HG03039 (cell line): Measurements from ENCODE around the gene MYOZ3.

Experiments
- ATAC-seq: cut with Tn5 transposase; IDR thresholded peaks from one replicate; pipeline ENCODE4 v1.9.1; 2021; ENCODE audit warnings: mild to moderate bottlenecking, moderate library complexity; ENCODE audit not compliant: unreplicated experiment

Gene MYOZ3

DNA sequence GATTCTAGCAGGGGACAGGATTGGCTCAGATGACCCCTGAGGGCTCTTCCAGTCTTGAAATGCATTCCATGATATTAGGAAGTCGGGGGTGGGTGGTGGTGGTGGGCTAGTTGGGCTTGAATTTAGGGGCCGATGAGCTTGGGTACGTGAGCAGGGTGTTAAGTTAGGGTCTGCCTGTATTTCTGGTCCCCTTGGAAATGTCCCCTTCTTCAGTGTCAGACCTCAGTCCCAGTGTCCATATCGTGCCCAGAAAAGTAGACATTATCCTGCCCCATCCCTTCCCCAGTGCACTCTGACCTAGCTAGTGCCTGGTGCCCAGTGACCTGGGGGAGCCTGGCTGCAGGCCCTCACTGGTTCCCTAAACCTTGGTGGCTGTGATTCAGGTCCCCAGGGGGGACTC is 2.9 kb upstream of the MYOZ3 start:
- ATAC-seq, result no peak

DNA sequence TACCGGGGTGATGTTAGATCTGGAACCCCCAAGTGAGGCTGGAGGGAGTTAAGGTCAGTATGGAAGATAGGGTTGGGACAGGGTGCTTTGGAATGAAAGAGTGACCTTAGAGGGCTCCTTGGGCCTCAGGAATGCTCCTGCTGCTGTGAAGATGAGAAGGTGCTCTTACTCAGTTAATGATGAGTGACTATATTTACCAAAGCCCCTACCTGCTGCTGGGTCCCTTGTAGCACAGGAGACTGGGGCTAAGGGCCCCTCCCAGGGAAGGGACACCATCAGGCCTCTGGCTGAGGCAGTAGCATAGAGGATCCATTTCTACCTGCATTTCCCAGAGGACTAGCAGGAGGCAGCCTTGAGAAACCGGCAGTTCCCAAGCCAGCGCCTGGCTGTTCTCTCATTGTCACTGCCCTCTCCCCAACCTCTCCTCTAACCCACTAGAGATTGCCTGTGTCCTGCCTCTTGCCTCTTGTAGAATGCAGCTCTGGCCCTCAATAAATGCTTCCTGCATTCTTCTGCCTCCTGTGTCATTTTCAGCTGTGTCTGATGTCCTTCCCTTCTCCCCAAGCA is 2.3 kb upstream of the MYOZ3 start:
- no peak for ATAC-seq

DNA sequence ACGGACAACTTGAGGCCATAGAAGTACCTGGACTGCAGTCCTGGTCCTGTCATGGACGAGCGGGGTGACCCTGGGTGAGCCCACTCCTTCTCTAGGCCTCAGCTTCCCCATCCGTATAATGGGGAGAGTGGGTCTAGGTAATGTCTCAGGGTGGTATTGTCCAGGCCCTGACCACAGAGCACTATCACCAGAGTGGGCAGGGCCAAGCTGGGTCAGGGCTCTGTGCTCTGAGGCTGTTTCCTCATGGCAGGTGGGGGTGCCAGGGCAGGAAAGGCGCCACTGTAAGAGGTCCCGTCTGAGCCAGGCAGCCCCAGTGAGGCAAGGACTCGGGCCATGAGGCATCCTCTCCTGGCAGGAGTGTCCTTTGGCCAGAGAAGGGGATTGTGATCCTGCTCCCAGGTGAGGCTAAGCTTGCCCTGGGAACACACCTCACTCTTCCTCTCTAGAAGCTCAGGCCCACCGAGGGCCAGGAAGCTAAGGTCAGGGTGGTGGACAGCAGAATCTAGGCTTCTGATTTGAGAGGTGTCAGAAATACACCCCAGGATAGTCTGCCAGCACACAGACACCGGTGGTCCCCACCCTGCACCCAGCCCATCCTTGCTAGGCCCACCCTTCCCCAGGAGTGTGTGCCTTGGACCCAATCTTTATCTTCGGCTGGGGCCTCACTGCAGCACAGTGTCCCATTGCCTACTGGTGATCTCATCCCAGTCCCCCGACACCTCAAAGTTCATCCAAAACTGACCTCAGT is 1.5 kb upstream of the MYOZ3 start:
- ATAC-seq, result no peak

DNA sequence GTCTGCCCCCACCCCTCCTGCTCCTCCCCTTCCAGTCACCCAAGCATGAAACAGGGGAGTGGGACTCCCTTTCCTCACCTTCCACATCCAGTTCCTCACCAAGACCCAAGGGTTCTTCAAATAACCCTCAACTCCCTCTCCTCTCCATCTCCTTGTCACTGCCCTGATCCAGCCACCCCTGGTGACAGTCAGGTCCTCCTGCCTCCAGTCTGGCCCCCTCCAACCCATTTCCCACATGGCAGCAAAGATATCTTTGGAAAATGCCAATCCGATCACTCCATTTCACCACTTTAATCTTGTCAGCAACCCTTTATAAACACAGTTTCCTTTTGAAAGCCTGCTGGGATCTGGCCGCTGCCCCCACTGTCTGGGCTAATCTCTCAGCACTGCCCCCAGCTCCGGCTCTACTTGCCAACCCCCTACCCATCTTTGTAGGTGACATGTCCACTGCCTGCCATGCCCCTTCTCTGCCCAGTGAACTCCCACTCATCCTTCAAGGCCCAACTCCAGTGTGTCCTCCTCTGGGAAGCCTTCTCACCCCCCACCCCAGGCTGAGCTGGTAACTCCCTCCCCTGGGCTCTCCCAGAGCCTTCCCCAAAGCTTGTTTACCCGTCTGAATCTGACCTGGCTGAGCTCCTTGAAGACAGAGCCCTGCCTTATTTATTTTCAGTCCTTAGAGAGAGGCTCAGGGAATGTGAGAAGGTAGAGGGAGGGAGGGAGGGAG is 781 bp upstream of the MYOZ3 start:
- ATAC-seq, result no peak

DNA sequence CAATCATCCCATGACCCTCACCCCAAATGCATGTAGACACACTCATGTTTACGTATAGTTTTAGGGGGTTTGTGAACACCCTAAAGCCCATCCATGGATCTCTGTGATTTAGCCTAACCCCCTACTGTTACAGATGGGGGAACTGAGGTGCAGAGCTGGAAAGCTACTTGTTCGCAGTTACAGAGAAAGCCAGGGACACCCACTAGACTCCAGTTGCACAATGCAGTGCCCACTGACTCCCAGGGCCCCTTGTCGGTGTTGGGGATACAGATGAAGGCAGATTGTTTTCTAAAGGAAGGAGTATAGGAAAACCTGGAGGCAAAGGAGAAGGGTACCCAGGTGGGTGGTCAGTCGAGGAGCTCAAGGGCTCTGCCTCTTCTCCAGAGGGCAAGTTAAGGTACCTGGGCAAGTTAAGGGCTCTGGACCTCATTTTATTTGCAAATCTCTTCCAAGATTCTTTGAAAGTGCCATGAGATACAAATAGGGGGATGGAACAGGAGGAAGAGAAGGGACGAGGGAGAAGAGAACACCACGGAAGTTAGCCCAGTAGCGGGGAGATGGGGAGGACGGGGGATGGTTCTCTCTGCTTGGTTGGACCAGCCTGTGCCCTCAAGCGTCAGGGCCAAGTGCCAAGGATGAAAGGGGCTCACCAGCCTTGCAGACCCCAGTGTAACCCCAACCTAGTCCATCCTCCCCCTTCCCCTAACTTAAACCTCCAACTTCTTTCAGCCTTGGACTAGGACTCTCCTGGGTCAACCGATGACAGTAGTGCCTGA is 958 bp downstream of the MYOZ3 start:
- no peak for ATAC-seq

DNA sequence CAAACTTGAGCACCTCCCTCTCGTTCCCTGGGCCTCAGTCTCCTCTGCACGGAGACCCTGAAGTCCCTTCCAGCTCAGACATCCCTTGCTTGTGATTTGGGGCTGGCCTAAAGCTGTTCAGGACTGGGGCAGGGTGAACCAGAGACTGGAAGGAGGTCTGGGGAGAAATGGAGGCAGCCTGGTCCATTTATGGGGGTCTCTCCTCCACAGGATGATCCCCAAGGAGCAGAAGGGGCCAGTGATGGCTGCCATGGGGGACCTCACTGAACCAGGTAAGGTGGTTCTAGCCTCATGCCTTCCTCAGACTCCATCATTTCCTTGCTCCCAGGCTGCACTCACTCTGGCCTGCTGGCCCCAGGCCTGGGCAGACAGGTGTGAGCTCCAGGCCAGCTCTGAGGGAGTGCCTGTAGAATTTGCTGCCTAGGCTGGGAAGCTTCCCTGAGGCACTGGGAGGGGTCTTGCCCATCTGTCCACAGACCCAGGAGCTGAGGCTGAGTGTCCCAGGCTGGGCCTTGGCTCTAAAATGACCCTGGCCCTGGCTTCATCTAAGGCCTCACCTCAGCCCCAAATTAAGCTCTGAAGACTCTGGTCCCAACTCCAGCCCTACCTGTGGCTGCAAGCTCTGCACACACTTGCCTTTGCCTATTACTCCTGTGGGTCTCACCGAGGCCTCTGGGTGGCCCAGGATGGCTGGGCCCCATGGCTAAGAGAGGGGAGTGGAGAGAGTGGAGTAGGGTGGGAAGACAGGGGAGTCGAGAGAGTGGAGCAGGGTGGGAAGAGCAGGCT is 1.9 kb downstream of the MYOZ3 start:
- ATAC-seq, result no peak

DNA sequence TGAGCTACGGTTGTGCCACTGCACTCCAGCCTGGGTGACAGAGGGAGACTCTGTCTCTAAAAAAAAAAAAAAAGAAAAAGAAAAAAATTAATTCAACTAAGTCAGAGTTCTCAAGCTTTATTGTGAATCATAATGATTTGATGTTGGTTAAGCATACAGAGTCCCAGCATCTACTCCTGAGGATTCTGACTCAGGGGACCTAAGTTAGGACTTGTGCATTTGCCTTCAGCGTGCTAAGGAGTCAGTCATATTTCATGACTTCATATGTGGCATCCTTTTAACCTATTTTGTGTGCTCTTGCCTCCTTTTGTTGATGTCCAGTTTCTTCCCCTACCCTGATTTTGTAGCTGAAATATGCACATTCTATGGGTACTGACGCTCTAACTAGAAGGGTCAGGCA is 2.9 kb downstream of the MYOZ3 start:
- no peak for ATAC-seq

DNA sequence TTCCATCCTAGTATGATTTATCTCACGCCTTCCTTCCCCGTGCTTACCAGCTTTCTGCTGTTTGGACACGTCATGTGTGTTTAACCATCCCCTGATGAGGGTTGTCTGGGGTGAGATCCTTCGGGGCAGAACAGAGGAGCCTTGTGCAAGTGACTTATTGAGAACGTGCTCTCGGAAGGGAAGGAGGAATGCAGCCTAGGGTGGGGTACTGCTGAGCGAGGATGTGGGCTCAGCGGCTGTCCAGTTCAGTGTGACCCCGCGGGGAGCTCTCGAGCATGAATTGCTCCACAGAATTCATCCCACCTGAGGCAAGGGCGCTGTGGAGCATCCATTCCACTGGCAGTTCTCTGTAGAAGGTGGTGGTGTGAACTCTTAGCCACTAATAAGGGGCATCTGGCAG is 4.0 kb downstream of the MYOZ3 start:
- no peak for ATAC-seq

DNA sequence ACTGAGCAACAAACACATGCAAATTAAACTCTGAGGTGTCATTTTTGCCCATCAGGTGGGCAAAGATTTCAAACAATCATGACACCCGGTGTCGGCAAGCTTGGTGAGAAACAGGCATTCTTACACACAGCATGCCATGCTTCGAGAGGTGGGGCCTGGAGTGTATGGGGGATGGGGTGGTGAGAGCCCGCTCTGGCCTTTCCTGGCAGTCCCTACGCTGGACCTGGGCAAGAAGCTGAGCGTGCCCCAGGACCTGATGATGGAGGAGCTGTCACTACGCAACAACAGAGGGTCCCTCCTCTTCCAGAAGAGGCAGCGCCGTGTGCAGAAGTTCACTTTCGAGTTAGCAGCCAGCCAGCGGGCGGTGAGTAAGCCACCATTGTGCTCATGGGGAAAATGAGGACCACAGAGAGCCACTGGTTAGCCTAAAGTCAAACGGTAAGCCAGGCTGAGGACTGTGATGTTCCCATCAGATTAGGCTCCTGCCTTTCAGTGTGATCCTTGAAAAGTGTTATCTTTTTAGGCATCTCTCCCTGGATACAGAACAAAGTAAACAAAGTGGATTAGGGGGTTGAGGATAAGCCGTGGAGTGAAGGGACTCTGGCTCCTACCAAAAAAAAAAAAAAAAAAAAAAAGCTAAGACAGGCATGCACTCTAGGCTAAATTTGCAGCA is 9.4 kb downstream of the MYOZ3 start:
- no peak for ATAC-seq

DNA sequence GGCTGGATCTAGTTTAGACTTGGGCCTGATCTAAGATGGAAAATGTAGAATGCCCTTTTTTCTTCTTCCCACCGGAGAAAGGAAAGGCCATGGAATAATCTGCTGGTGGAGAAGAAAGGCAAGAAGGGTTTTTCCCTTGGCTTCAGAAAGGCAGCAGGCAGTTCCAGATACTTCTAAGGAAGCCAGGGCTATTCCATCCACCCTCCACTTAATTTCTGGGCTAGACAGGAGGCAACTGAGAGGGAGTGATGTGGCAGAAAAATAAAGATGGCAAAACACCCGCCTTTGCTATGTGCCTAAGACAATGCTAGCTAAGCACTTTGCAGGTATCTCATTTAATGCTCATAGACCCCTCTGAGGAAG is 9.9 kb downstream of the MYOZ3 start:
- ATAC-seq, result no peak

DNA sequence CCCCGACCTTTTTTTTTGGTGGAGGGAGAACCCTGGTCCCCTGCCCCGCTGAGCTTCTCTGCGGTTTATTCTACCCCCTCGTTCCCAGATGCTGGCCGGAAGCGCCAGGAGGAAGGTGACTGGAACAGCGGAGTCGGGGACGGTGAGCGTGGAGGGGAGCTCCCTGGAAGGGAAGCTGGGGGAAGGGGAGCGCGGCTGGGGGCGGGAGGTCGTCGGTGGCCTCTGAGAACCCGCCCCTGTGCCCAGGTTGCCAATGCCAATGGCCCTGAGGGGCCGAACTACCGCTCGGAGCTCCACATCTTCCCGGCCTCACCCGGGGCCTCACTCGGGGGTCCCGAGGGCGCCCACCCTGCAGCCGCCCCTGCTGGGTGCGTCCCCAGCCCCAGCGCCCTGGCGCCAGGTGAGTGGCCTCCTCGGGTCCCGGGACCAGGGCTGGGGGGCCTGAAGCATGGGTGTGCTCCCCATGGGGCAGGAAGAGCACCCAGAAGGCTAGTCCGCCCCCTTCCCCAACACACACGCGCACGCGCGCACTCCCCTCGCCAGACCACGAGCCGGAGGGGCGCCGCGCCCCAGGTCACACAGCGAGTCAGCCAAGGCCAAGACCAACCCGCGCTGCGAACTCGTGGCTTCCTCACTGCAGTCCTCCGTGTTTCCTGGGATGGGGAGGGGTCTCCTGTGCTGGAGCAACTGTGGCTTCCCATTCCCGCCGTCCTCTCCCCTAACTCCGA is 10.6 kb downstream of the MYOZ3 start:
- no peak for ATAC-seq

DNA sequence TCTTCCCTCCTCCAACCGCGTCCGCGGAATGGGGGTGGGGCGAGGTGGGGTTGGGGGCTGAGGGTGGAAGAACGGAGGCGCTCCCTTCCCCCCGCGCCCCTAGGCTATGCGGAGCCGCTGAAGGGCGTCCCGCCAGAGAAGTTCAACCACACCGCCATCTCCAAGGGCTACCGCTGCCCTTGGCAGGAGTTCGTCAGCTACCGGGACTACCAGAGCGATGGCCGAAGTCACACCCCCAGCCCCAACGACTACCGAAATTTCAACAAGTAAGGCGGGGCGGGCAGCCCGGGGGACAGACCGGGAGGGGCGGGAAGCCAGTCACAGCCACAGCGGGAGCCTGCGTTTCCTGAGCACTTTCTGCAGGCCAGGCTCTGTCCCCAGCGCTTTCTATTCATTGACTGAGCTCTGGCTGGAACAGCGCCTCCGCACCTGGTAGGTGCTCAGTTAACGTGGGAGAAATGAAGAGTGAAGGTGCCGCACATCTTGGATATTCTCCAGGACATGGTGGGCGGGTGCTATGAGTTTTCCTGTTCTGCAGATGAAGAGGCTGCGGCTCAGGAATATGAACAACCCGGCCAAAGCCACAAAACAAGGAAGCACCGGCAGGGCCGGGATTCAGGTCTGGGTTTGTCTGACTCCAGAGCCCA is 11.3 kb downstream of the MYOZ3 start:
- no peak for ATAC-seq

DNA sequence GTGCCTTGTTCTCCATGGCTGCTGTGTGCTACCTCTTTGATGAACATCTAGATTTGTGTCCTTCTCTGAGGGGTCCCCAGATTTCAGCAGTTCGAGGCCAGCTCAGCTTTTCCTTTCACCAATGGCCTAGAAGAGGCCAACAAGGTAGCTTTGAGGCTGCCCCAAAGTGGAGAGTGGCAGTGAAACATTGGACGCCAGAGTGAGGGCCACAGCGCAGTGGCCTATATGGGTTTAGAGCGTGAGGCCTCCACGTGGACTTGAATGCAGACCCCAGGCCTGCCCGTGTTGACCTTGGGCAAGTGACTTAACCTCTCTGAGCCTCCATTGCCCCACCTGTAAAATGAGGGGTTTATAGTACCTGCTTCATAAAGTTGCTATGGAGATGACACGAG is 11.8 kb downstream of the MYOZ3 start:
- ATAC-seq, result no peak

DNA sequence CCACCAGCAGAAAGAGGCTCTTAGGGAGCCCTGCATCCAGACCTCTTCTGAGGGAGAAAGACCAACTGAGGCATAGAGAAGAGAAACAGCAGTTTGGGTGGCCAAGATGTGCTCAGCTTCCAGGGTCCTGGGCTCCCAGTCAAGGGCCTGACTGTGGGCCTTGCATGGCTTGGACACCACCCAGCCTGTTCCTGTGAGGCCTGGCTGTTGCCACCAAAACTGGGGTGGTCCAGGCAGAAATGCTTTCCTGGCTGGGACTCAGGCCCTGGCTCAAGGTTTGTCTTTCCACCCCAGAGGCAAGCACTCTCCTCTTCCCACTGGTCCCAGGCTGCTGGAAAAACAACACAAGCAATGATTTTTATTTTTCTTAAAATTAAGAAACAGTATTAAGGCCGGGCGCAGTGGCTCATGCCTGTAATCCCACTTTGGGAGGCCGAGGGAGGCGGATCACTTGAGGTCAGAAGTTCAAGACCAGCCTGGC is 13.3 kb downstream of the MYOZ3 start:
- no peak for ATAC-seq

DNA sequence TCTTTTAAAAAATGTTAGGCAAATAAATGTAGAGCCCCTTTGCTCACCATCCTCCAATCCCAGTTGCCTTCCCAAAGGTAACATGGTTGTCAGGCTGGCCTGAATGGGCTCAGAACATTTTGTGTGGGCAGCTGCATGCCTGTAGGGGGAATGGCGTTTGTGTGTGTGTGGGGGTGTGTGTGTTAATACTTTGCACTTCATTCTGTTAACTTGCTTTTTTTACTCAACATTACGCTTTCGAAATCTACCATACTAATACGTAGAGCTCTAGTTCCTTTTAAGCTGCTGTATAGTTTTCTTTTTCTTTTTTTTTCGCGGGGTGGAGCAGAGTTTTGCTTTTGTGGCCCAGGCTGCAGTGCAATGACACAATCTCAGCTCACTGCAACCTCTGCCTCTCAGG is 14.0 kb downstream of the MYOZ3 start:
- ATAC-seq, result no peak

DNA sequence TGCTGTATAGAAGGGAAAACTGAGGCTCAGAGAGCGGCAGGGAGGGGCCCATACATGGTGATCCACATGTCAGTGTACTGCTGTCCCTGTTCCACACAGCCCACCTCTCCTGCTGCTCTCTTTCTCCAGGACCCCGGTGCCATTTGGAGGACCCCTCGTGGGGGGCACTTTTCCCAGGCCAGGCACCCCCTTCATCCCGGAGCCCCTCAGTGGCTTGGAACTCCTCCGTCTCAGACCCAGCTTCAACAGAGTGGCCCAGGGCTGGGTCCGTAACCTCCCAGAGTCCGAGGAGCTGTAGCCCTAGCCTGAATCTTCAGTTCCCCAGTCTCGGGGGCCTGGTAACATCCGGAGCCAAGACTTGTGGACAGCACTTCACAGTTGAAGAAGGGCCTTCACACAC is 15.5 kb downstream of the MYOZ3 start:
- no peak for ATAC-seq

DNA sequence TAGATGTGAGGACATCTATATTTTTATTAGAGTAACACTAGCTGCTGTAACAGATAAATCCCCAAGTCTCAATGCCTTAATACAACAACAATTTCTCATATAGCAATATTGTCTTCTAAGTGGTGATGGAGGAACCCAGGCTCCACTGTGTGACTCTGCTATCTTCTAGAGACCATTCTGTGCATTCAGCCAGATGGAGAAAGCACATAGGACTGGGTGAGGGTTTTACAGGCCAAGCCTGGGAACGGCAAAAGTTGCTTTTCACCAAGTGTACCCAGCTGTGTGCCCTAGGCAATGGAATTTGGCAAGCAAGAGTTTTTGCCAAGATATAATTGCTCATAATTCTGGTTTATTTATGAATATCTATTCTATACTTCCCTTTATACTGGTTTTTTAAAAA is 28.1 kb downstream of the MYOZ3 start:
- no peak for ATAC-seq

DNA sequence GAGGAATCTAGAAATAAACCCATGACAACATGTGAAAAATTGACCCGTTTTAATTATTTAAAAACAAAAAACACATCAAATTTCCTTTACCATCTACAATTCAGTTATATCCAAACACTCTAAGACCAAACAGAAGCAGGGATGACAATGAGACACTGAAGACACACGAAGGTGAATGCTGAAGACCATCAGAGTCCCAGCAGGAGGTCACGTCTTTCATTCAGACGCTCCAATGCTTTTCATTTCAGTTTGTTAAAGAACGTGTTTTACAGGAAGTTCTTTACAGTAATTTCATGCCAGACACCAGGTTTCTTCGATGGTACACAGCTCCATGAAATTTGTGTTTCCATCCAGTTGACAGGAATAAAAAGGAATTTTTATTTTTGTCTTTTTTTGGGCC is 29.7 kb downstream of the MYOZ3 start:
- no peak for ATAC-seq

DNA sequence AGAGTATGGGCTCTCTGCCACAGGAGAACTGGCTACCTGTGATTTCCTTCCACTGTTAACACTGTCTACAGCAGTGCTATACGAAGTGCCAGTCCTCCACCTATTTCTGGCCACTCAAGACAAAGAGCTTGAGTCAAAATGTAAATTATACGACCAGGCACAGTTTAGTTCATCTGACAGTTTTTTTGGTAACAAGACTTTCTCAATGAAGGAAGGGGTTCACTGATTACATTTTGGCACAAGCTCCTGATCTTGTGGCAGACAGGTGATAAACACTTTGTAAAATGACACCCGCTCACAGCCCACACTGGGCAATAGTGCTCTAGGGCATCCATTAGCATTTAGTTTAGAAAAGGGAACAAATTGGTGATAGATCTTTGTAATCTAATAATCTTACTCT is 31.2 kb downstream of the MYOZ3 start:
- ATAC-seq, result no peak
